Measurements from ENCODE around the gene CXCL11.

CXCL11 gene

DNA sequence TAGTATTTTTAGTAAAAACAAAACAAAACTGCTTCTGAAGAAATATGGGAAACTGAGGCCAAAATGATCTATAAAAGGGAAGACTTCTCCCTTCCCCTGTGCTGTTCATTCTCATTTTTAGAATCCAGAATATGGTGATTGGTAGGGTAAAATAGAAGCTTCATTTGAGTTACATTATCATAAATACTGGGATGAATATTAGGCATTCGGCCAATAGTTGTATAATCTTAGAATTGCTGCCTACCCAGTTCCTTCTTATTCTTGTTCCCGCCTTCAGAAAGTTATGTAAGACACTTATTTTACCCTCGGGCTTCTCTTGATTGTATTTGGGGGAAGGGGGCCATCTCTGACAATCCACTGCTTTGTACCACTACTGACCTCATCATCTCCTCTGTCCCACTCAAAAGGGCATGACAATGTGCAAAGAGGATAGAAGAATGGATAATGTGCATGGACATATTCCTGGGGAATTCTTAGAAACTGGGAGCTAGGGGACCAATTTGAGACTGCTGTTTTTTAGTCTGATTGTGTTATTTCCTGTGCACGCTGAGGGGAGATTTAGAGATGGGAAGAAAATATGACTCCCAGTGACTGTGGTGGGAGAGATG, 39.2 kb upstream of the CXCL11 start:
- ATAC-seq = no peak
- no peak for TF ChIP-seq OSR1 (CRISPR knock-in tag; IDR thresholded peaks at IDR 0.05)
- TF ChIP-seq TOX (CRISPR knock-in tag; IDR thresholded peaks at IDR 0.05; ENCODE audit: borderline replicate concordance) = no peak
- no peak for TF ChIP-seq ESRRG (CRISPR knock-in tag; IDR thresholded peaks at IDR 0.05)
- no peak for TF ChIP-seq GLIS3 (CRISPR knock-in tag; IDR thresholded peaks at IDR 0.05)
- no peak for TF ChIP-seq ISL1 (CRISPR knock-in tag; IDR thresholded peaks at IDR 0.05)
- TF ChIP-seq PPARA (CRISPR knock-in tag; IDR thresholded peaks at IDR 0.05; ENCODE audit: borderline replicate concordance) = no peak
- TF ChIP-seq, protein P1, sequence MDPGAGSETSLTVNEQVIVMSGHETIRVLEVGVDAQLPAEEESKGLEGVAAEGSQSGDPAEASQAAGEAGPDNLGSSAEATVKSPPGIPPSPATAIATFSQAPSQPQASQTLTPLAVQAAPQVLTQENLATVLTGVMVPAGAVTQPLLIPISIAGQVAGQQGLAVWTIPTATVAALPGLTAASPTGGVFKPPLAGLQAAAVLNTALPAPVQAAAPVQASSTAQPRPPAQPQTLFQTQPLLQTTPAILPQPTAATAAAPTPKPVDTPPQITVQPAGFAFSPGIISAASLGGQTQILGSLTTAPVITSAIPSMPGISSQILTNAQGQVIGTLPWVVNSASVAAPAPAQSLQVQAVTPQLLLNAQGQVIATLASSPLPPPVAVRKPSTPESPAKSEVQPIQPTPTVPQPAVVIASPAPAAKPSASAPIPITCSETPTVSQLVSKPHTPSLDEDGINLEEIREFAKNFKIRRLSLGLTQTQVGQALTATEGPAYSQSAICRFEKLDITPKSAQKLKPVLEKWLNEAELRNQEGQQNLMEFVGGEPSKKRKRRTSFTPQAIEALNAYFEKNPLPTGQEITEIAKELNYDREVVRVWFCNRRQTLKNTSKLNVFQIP (CRISPR knock-in tag; IDR thresholded peaks at IDR 0.05; ENCODE audit: borderline replicate concordance, low read depth) = no peak

DNA sequence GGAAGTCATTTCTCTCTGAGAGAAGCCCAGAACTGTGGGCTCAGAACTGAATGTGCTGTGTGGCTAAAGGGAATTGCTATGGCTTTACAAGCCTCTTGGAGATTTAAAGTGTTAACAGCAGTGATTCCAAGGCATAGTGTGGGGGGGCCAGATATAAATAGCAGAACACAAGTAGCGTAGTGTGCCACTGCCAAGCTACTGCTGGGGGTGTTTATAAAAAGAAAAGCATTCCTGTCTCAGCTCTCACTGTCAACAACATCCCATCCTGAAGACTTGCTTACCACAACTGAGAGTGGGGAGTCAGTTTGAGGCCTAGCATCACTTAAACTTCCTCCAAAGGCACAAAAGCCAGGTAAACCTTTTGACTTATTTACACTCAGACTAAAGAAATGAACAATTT, 38.6 kb upstream of the CXCL11 start, which contains the start of gene ART3:
ART3 (plus strand) TSS at position 242 of the 400 bp plus-strand sequence. CDS start 1,181 bp downstream, outside the sequence.
- no peak for ATAC-seq
- TF ChIP-seq OSR1 (CRISPR knock-in tag; IDR thresholded peaks at IDR 0.05) (no peak), BACH2 (CRISPR knock-in tag; IDR thresholded peaks at IDR 0.05; ENCODE audit: borderline replicate concordance) (no peak), ARNTL (CRISPR knock-in tag; IDR thresholded peaks at IDR 0.05; ENCODE audit: borderline replicate concordance, low read depth) (no peak), ZC3H10 (CRISPR knock-in tag; IDR thresholded peaks at IDR 0.05) (no peak), GLIS3 (CRISPR knock-in tag; IDR thresholded peaks at IDR 0.05) (no peak), TCF4 (CRISPR knock-in tag; IDR thresholded peaks at IDR 0.05; ENCODE audit: borderline replicate concordance) (no peak), ZNF565 (CRISPR knock-in tag; conservative IDR thresholded peaks at IDR 0.05; ENCODE audit: low read depth) (no peak), ZNF8 (CRISPR knock-in tag; IDR thresholded peaks at IDR 0.05) (no peak), RARB (CRISPR knock-in tag; IDR thresholded peaks at IDR 0.05) (no peak), PPARA (CRISPR knock-in tag; IDR thresholded peaks at IDR 0.05; ENCODE audit: borderline replicate concordance) (no peak), ESRRG (CRISPR knock-in tag; IDR thresholded peaks at IDR 0.05) (no peak), ZNF70 (CRISPR knock-in tag; IDR thresholded peaks at IDR 0.05) (no peak), ZFP3 (CRISPR knock-in tag; IDR thresholded peaks at IDR 0.05) (no peak), CSDC2 (CRISPR knock-in tag; IDR thresholded peaks at IDR 0.05) (no peak), ZFP30 (CRISPR knock-in tag; IDR thresholded peaks at IDR 0.05) (no peak)
- TF ChIP-seq, protein P2, sequence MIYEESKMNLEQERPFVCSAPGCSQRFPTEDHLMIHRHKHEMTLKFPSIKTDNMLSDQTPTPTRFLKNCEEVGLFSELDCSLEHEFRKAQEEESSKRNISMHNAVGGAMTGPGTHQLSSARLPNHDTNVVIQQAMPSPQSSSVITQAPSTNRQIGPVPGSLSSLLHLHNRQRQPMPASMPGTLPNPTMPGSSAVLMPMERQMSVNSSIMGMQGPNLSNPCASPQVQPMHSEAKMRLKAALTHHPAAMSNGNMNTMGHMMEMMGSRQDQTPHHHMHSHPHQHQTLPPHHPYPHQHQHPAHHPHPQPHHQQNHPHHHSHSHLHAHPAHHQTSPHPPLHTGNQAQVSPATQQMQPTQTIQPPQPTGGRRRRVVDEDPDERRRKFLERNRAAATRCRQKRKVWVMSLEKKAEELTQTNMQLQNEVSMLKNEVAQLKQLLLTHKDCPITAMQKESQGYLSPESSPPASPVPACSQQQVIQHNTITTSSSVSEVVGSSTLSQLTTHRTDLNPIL (CRISPR knock-in tag; IDR thresholded peaks at IDR 0.05; ENCODE audit: low read depth) = no peak
- TF ChIP-seq, protein P3, sequence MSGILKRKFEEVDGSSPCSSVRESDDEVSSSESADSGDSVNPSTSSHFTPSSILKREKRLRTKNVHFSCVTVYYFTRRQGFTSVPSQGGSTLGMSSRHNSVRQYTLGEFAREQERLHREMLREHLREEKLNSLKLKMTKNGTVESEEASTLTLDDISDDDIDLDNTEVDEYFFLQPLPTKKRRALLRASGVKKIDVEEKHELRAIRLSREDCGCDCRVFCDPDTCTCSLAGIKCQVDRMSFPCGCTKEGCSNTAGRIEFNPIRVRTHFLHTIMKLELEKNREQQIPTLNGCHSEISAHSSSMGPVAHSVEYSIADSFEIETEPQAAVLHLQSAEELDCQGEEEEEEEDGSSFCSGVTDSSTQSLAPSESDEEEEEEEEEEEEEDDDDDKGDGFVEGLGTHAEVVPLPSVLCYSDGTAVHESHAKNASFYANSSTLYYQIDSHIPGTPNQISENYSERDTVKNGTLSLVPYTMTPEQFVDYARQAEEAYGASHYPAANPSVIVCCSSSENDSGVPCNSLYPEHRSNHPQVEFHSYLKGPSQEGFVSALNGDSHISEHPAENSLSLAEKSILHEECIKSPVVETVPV (CRISPR knock-in tag; IDR thresholded peaks at IDR 0.05) = no peak
- TF ChIP-seq, protein P1 (CRISPR knock-in tag; IDR thresholded peaks at IDR 0.05; ENCODE audit: borderline replicate concordance, low read depth) = no peak

DNA sequence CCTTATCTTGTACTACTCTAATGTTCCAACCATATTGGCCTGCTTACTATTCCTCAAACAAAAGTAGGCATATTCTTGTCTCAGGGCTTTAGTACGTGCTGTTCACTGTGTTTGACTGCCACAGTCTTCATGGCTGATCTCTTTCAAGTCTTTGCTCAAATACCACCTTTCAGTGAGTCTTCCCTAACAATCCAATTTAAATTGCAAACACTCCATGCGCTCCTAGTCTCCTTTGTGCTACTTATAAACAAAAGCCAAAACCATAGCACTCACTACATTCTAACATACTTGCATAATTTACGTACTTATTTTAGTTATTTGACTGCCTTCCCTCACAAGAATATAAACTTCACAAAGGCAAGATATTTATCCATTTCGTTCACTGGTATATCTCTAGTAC, 36.9 kb upstream of the CXCL11 start:
- no peak for ATAC-seq
- no peak for TF ChIP-seq SNAI2 (CRISPR knock-in tag; IDR thresholded peaks at IDR 0.05)
- no peak for TF ChIP-seq ARNTL (CRISPR knock-in tag; IDR thresholded peaks at IDR 0.05; ENCODE audit: borderline replicate concordance, low read depth)
- TF ChIP-seq ZNF565 (CRISPR knock-in tag; conservative IDR thresholded peaks at IDR 0.05; ENCODE audit: low read depth) = no peak
- TF ChIP-seq ISL1 (CRISPR knock-in tag; IDR thresholded peaks at IDR 0.05) = no peak
- TF ChIP-seq, protein P3 (CRISPR knock-in tag; IDR thresholded peaks at IDR 0.05) = no peak
- no peak for TF ChIP-seq ZNF8 (CRISPR knock-in tag; IDR thresholded peaks at IDR 0.05)
- TF ChIP-seq ZFP30 (CRISPR knock-in tag; IDR thresholded peaks at IDR 0.05) = no peak
- no peak for TF ChIP-seq PPARA (CRISPR knock-in tag; IDR thresholded peaks at IDR 0.05; ENCODE audit: borderline replicate concordance)
- TF ChIP-seq ZNF70 (CRISPR knock-in tag; IDR thresholded peaks at IDR 0.05) = no peak
- TF ChIP-seq OSR1 (CRISPR knock-in tag; IDR thresholded peaks at IDR 0.05) = no peak
- no peak for TF ChIP-seq TCF4 (CRISPR knock-in tag; IDR thresholded peaks at IDR 0.05; ENCODE audit: borderline replicate concordance)
